ENCODE measurements around the gene PIP4P1. TPM values are rescaled to one million over a fixed set of nuclear protein-coding genes. Genes with fewer than 3 reads are reported as not detected.
A peak's percentile ranks its signal among the peaks of the same experiment; 100 is the strongest.

Gene PIP4P1
- total and polyA plus RNA-seq, 9 of the 15 experiments (the other 6 are each of a cell fraction or from before 2014, with no cell fraction given), result 5.3 to 20.9 (median 10.7) TPM

GRCh38 chr14:20413744-20414082, 47.5 kb downstream of the PIP4P1 start (continued):
- no peak for TF ChIP-seq CTCF (IDR thresholded peaks at IDR 0.05 in 2 of 3, conservative IDR thresholded peaks at IDR 0.05 in 1 of 3; ENCODE audit: insufficient read depth in 2 of 3, low read depth in 1 of 3, low read length in 3 of 3)
- TF ChIP-seq ELF1 (tag; IDR thresholded peaks at IDR 0.05), result 0 out of 2 replicates have a peak, but pooled peaks have one; percentile 16
- peak; percentile 91 for TF ChIP-seq PKNOX1 (IDR thresholded peaks at IDR 0.05)
- TF ChIP-seq ZNF311 (CRISPR knock-in tag; IDR thresholded peaks at IDR 0.05), result no peak
- TF ChIP-seq HNRNPL (IDR thresholded peaks at IDR 0.05; ENCODE audit: low read depth, low read length), result 0 out of 2 replicates have a peak, but pooled peaks have one; percentile 5

- BruUV-seq (replicated peaks), result TSS peak; percentile 86
- Histone ChIP-seq H3K36me3 (ENCODE audit: control insufficient read depth, insufficient read depth, low read length) (peaks cover 2% of the 10 kb centered on the region; the same call in 2 of the 3 replicates), H3K9me1 (ENCODE audit: control insufficient read depth, insufficient read depth, low read length) (no peaks in the 10 kb centered on the region), H3K4me3 (peak within 1 kb of the TSS; percentile 93), H3K27ac (ENCODE audit: extremely low read depth, low read depth, low read length) (peak within 1 kb of the TSS; percentile 73), H3K79me2 (ENCODE audit: control insufficient read depth, insufficient read depth, low read length) (no peaks in the 10 kb centered on the region; the same call in none of the 3 replicates), H3K4me1 (replicated peaks in 1 of 2; ENCODE audit: control insufficient read depth in 2 of 2, insufficient read depth in 2 of 2, low read length in 2 of 2) (peaks cover 6 to 13% of the 10 kb centered on the region in 2 experiments; a peak in 4 of 5 replicates), H3K27me3 (ENCODE audit: control insufficient read depth in 2 of 2, insufficient read depth in 2 of 2, low read length in 2 of 2) (no peaks in the 10 kb centered on the region), H3K4me2 (ENCODE audit: insufficient read depth, low read length) (peak within 1 kb of the TSS; percentile 95), H3K9me3 (replicated peaks; ENCODE audit: control insufficient read depth, insufficient read depth, low read depth, low read length) (no peaks in the 10 kb centered on the region), H3K9ac (ENCODE audit: insufficient read depth in 1 of 2, low read depth in 2 of 2, low read length in 2 of 2) (peak within 1 kb of the TSS; percentile 78 to 95), H4K20me1 (replicated peaks; ENCODE audit: control insufficient read depth, insufficient read depth, low read length) (no peaks in the 10 kb centered on the region), H2AFZ (ENCODE audit: low read depth, low read length) (peak within 1 kb of the TSS; percentile 99)
- peak; percentile 60 to 77 (median 66) for DNase-seq (ENCODE audit: extremely low read depth in 1 of 4, low spot score in 3 of 4)
- peak; percentile 94 for ATAC-seq
- intact Hi-C loops (cut with micrococcal nuclease) (loop anchor here (1.0 to 5.0 kb wide), 3 partner anchors 42 to 86 kb away; partner anchors contain the start of genes APEX1 and PARP2), in situ Hi-C loops (cut with MboI) (loop anchor here (10.0 kb wide), 1 partner anchor 192 kb away; no protein-coding TSS in a partner anchor)
- 1% methylated on average over 16 of the region's 43 CpGs for WGBS (ENCODE audit: insufficient coverage, low coverage, missing lambda C conversion rate)
- FAIRE-seq, result peak; percentile 59
- ChIA-PET CTCF (ENCODE audit: low intra/inter-chr PET ratio) (no interaction called here), POLR2A (interaction anchor here (0.6 to 1.8 kb wide), 4 partner anchors 11 to 57 kb away, joined by 3 to 5 read pairs (median 4); partner anchors contain the start of gene PIP4P1)
- TF ChIP-seq MCM5 (IDR thresholded peaks at IDR 0.05; ENCODE audit: low read depth) (no peak), GABPA (tag; conservative IDR thresholded peaks at IDR 0.05; ENCODE audit: low read depth) (peak; percentile 84), RBM39 (optimal IDR thresholded peaks at IDR 0.05; ENCODE audit: low read depth, low read length) (no peak), ZBTB34 (CRISPR knock-in tag; IDR thresholded peaks at IDR 0.05) (no peak), ZC3H8 (IDR thresholded peaks at IDR 0.05) (no peak), ZBTB17 (CRISPR knock-in tag; IDR thresholded peaks at IDR 0.05) (0 out of 2 replicates have a peak, but pooled peaks have one; percentile 37), CCNT2 (IDR thresholded peaks at IDR 0.05; ENCODE audit: borderline replicate concordance, extremely low read depth, insufficient read length, low read depth, low read length) (peak; percentile 22), ZSCAN29 (IDR thresholded peaks at IDR 0.05) (no peak; the same call in 1 of the 2 replicates), EZH2 (IDR thresholded peaks at IDR 0.05; ENCODE audit: borderline replicate concordance, low read depth, low read length) (no peak), ZBTB1 (CRISPR knock-in tag; IDR thresholded peaks at IDR 0.05; ENCODE audit: borderline replicate concordance, low read depth) (no peak), POLR2A (conservative IDR thresholded peaks at IDR 0.05) (peak; percentile 77), MCM3 (IDR thresholded peaks at IDR 0.05) (no peak)
Observed at GRCh38 chr14:20412876-20413743, 48.1 kb downstream of the PIP4P1 start, which contains the start of gene TEP1. Gene TEP1 (minus strand): TSS chr14:20413501. CDS start chr14:20408439, 5,062 bp downstream.
